Stimulated activated CD4-positive, alpha-beta T cell treated with anti-CD3 and anti-CD28 coated beads, Interleukin-4, amount 100 ng/mL, for 48 hours (primary cell): Measurements from ENCODE around the gene EXTL1.

Source experiments
- DNase-seq, 2 donors: peaks; one replicate each; pipeline ENCODE4 v3.0.0-alpha.2; 2020; ENCODE audit warnings: low read depth in 2 of 2

Gene EXTL1

DNA sequence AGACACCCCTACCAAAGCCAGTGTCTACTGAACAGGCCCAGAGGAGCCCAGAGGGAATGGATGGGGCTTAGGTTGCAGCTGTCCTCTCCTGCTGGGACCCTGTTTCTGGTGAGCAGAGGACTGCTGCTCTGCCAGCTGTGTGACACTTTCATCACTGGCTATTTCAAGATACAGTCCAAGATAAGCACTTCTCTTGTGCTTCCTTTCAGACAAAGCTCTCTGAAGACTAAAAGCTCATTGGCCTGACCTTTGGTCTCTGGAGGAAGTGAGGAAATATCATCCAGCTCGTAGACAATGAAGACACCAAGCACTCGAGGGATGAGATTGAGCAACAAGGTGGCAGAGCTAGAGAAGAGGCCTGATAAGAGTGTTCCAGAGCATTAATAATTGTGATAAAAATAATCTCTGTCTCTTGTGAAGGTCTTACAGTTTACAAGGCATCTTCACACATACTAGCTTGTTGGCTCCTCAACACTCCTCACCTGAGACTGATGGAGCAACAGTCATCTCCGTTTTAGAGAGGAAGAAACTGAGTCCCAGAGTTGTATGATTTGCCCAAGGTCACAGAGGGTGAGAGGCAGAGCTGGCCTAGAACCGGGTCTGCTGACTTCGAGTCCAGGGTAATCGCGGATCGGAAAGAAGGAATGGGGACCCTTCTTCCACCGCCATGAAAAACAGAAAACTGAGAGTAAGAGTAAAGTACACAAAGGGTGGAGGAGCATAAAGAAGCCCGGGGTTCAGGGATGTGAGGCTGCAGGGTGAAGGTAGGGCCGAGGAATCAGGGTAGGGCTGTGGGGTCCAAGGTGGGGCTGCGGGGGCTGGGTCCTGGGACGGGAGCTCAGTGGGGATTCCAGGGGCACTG lies 24.4 kb upstream of the EXTL1 start:
- no peak for DNase-seq

GRCh38 chr1:25997828-25998761 lies 23.5 kb upstream of the EXTL1 start, which contains the start of gene PAFAH2:
Gene PAFAH2, minus strand, starts transcription at chr1:25998063. Its CDS starts 7,247 bp downstream, at chr1:25990816.
- DNase-seq, result peak; percentile 94 to 95

GRCh38 chr1:25999041-25999800 lies 22.4 kb upstream of the EXTL1 start:
- DNase-seq, result no peak

- no peak for DNase-seq
These were observed 18.3 kb upstream of the EXTL1 start for GRCh38 chr1:26003262-26003661.

DNA sequence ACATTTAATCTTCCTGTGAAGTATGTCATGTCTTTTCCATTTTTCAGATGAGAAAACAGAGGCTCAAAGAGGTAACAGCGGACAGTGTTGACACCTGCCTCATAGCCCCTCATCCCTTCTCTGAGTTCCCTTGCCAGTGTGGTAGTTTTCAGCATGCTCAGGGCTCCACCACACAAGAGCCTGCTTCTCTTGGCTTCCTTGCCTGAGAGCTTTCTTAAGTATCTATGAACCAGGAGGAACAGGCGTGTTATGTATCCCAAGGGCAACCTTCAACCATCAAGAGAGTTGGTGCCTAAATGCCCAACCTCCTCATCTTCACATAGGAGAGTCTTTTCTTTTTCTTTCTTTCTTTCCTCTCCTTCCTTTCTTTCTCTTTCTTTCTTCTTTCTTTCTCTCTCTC lies 17.8 kb upstream of the EXTL1 start:
- DNase-seq, result no peak

DNA sequence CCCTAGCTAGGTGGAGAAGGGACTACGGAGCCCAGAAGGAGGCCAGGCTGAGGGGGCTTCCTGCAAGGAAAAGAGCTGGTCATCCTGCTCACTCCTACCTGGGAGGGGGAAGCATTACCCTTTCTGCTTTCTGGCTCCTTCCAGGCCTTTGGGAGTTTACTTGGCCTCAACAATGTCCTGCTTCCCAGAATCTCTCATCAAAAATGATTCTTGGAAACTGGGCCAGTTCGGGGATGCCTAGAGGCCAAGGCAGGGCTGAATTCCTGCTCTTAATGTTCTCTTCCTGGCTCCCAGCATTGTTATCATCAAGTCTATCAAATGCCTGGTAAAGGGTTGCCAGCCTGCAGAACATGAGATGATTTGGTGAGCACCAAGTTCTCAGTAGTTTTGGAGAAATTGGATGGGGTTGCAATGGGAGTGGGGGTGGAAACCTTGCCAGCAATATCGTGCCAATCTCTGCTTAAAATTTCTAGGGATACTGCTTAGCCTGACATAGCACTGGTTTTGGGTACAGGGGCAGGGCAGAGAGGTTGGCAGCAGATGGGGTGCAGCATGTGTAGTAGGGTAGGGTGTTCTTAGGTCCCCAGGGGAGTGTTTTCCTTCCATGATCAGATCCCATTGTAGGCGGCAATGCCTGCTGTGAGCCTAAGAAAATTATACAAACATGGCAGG lies 16.0 kb upstream of the EXTL1 start:
- no peak for DNase-seq

- DNase-seq, result no peak
These were observed 14.9 kb upstream of the EXTL1 start for GRCh38 chr1:26006710-26007109.

- no peak for DNase-seq
These were observed 11.7 kb upstream of the EXTL1 start for GRCh38 chr1:26009796-26010447.

DNA sequence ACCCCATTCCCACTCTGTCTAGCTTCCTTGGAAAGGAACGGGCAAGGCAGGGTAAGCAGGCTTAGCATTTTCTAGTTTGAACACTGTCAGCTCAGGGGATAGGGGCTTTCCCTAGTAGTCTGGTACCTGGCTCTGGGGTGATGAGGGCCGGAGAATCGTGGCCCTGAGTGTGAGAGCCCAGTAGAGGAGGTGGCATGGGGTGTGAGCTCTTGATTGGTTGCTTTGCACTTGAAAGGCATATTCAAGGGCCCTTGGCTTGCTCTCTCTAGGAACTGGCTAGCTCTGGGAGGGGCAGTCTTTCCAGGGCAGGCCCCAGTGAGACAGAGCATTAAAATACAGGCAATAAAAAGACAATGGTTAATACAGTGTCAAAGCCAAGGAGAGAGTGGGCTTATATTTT lies 10.8 kb upstream of the EXTL1 start:
- no peak for DNase-seq

GRCh38 chr1:26012864-26013263 lies 8.7 kb upstream of the EXTL1 start:
- no peak for DNase-seq

DNA sequence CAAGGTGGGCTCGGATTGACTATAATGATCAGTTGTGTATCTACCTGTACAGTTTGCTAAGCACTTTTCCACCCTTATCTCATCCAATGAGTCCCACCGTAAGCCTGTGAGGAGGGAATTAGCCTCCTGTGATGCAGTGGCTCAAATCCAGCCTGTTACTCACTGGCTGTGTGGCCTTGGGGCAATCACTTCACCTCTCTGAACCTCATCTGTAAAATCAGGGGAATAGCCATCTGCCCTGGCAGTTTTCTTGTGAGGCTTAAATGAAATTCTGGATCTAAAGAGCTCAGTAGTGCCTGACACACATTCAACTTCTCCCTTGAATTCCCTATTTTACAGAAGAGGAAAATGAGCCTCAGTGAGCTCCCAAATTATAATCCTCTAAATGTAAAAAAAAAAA lies 7.4 kb upstream of the EXTL1 start:
- DNase-seq, result no peak

DNA sequence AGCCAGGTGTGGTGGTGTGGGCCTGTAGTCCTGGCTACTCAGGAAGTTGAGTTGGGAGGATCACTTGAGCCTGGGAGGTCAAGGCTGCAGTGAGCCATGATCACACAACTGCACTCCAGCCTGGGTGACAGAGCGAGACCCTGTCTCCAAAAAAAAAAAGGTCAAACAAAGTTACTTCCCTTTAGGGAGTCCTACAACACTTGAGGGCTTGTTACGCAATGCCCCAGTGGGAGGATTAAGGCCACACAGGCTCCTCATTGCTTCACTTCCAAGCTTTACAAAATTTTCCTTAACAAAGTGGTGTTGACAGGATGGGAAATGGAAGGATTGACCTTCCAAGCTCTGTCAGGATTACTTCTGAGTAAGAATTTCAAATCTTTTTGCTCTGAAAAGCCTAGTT lies 6.2 kb upstream of the EXTL1 start:
- no peak for DNase-seq

- DNase-seq, result no peak
These were observed 5.2 kb upstream of the EXTL1 start for GRCh38 chr1:26016258-26016952.

DNA sequence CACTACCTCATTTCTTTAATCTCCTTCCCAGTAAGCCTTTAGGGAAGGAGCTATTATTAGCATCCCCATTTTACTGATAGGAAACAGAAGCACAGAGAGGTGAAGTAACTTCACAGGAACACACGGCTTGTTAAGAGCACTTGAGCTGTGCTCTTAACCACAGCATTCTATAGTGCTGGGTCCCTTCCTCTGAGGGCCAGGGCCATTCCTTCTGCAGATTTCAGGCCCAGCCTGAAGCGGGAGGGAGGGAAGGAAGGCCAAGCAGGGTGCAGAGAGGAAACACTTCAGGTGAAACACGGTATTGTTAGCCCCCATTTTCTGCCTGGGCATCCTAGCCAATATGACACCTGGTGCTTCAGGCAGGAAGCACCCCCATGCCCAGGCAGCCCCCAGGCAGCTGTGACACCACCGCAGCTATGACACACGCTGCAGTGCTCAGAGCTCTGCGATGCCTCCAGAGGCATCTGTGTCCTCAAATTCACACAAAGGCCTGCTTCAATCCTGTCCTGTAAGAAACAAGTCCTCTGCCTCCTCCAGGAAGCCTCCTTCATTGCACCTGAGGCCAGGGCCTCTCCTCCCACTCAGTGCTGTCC lies 4.5 kb upstream of the EXTL1 start:
- no peak for DNase-seq

DNA sequence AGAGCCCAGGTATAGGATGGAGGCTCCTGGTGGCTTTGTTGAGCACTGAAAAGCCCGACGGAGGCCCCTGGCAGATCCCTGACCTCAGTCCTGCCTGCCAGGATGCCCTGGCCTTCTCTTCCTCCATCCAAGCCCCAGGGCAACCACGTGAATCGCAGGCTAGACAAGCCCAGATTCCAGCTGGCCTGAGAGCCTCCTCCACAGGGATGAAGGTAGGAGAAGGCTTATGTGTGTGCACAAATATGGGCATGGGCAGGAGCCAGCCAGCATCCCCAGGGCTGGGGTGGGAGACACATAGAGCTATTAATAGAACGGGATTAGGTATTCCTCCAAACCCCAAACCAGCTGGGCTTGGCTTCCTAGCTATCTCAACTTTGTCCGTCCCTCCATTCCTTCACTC lies 4.0 kb upstream of the EXTL1 start:
- no peak for DNase-seq

DNA sequence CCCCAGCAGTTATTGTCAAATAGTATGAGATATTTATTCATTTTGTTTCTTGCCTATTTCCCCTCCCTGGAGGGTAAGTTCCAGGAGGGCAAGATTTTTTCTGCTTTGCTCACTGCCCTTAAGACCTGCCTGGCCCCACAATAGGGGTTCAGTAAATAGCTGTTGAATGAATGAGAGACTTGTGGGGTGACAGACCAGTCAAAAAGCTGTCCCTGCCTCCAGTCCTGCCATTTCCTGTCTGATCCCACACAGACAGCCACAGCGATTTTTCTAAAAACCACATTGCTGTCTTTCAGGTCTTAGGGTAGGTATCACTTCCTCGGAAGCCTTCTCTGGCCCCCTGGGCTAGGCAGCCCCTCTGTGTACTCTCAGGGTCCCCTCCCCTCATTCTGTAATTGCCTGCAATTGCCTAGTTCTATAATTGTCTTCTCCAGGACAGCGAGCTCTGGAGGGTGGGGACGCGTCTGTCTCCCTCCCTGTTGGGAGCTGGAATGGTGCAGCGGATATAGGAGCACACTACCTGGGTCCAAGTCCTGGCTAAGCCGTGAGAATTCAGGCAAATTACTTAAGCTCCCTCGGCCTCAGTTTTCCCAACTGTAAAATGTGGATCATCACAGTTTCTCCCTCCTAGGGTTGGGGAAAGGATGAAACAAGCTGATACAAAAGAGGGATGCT lies 1.8 kb upstream of the EXTL1 start:
- DNase-seq, result no peak

DNA sequence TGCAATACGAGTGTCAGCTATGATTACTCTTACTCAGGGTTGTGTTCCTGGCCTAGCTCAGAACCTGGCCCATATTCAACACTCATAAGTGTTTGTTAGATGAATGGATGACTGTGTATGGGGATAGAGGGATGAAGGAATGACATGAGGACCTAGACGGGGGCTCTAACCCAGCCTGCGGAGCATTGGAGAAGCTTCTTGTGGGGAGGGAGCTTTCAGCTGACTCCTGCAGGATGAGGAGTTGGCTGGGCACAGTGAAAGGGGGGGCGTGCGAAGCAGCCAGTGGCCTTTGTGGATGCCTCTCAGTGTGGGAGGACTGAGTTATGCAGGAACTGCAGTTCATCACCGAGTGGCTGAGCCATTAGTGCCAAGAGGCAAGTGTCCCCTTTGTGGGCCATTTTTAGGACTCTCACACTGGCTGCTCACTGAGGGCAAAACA lies 1.2 kb upstream of the EXTL1 start:
- no peak for DNase-seq

- no peak for DNase-seq
These were observed 481 bp upstream of the EXTL1 start for GRCh38 chr1:26020941-26021646.

DNA sequence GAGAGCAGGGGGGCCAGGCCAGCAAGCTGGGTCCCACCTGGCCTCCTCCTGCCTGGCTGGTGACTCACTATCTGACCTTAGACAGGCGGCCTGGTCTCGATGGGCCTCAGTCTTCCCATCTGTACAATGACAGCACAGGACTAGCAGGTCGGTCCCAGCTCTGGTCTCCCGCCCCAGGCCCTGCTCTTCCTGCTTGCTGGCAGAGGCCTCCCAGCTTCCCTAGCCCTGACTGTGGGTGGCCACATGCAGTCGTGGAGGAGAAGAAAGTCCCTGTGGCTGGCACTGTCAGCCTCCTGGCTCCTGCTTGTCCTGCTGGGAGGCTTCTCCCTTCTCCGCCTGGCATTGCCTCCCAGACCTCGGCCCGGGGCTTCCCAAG lies 817 bp downstream of the EXTL1 start:
- DNase-seq, result no peak
